K562 (cell line): ENCODE measurements around the gene PAFAH2. TPM values are rescaled to one million over a fixed set of nuclear protein-coding genes. Genes with fewer than 3 reads are reported as not detected.

ENCODE experiments used
- CGGBP1 ChIP-seq: fragments of 250-450 bp; sonication (Bioruptor Pico); IDR thresholded peaks from 2 replicates; pipeline ENCODE4 v1.9.0; 2021; ENCODE audit warnings: mild to moderate bottlenecking
- EHMT2 ChIP-seq: fragments of 450-650 bp; IDR thresholded peaks from 2 replicates; pipeline ENCODE4 v1.6.1; 2018; ENCODE audit warnings: antibody characterized with exemption
- FOXA3 ChIP-seq, 2 experiments: fragments of 450-650 bp in 1 of 2; sonication (generic) in 1 of 2; formaldehyde crosslinking; IDR thresholded peaks in 1 of 2; conservative IDR thresholded peaks in 1 of 2; 2 replicates each; pipeline versions ENCODE4 v1.4.0 to v1.8.0; 2020 to 2022; ENCODE audit warnings: mild to moderate bottlenecking in 2 of 2, missing genetic modification reagents in 1 of 2
- GABPA ChIP-seq: fragments of 200-800 bp; sonication (Bioruptor generic); conservative IDR thresholded peaks from 2 replicates; pipeline ENCODE4 v1.6.1; 2016; ENCODE audit warnings: low read depth, missing genetic modification characterization, missing compliant biosample characterization
- GTF2B ChIP-seq: IDR thresholded peaks from 2 replicates; pipeline ENCODE4 v1.6.1; 2011; ENCODE audit not compliant: insufficient read length; ENCODE audit errors: extremely low read depth
- HEY1 ChIP-seq: fragments of 250-450 bp; sonication (Bioruptor Pico); IDR thresholded peaks from 2 replicates; pipeline ENCODE4 v1.5.0; 2020; ENCODE audit warnings: mild to moderate bottlenecking, moderate library complexity, borderline replicate concordance
- HNRNPK ChIP-seq: fragments of 200-400 bp; formaldehyde crosslinking; IDR thresholded peaks from one replicate; pipeline ENCODE4 v1.6.1; 2018; ENCODE audit warnings: mild to moderate bottlenecking, low read depth, low read length; ENCODE audit not compliant: poor library complexity, severe bottlenecking
- KDM1A ChIP-seq, 2 experiments: fragments of 450-650 bp; IDR thresholded peaks; 2 replicates each; pipeline ENCODE4 v1.6.1; 2016; ENCODE audit warnings: mild to moderate bottlenecking in 2 of 2
- NR2C1 ChIP-seq, 2 experiments: fragments of 450-650 bp; IDR thresholded peaks; 2 replicates each; pipeline ENCODE4 v1.6.1; 2017; ENCODE audit warnings: mild to moderate bottlenecking in 2 of 2, antibody characterized with exemption in 1 of 2, inconsistent platforms in 1 of 2, missing compliant biosample characterization in 1 of 2, missing genetic modification characterization in 1 of 2
- POLR2B ChIP-seq: fragments of 450-650 bp; IDR thresholded peaks from 2 replicates; pipeline ENCODE4 v1.6.1; 2018; ENCODE audit warnings: low read depth; ENCODE audit not compliant: partially characterized antibody
- PRDM10 ChIP-seq: fragments of 450-650 bp; IDR thresholded peaks from 2 replicates; pipeline ENCODE4 v1.6.1; 2018; ENCODE audit not compliant: partially characterized antibody
- RAD21 ChIP-seq, 2 experiments: fragments of 250-450 bp in 1 of 2; fragments of 450-650 bp in 1 of 2; sonication (Bioruptor Pico) in 1 of 2; formaldehyde crosslinking in 1 of 2; IDR thresholded peaks in 1 of 2; conservative IDR thresholded peaks in 1 of 2; 2 replicates each; pipeline versions ENCODE4 v1.4.0 to v1.8.0; 2020 to 2022; ENCODE audit warnings: mild to moderate bottlenecking in 2 of 2, moderate library complexity in 1 of 2
- RNF2 ChIP-seq: sonication (generic); IDR thresholded peaks from 2 replicates; pipeline ENCODE4 v1.6.1; 2016
- TBL1XR1 ChIP-seq, 2 experiments: IDR thresholded peaks; 2 replicates each; pipeline ENCODE4 v1.6.1; 2012; ENCODE audit warnings: improper control_type of control experiment in 2 of 2, low read length in 2 of 2, mild to moderate bottlenecking in 1 of 2
- TCF3 ChIP-seq: sonication (generic); formaldehyde crosslinking; IDR thresholded peaks from 2 replicates; pipeline ENCODE4 v1.4.0; 2020; ENCODE audit warnings: mild to moderate bottlenecking, missing genetic modification reagents
- TEAD1 ChIP-seq, 2 experiments: fragments of 450-650 bp in 1 of 2; sonication (generic) in 1 of 2; formaldehyde crosslinking; IDR thresholded peaks; 2 replicates each; pipeline versions ENCODE4 v1.4.0 to v1.8.0; 2020 to 2022; ENCODE audit warnings: mild to moderate bottlenecking in 2 of 2, missing genetic modification reagents in 1 of 2
- ZC3H11A ChIP-seq: IDR thresholded peaks from 2 replicates; pipeline ENCODE4 v1.6.1; 2012; ENCODE audit warnings: low read depth, low read length, improper control_type of control experiment
- ZNF263 ChIP-seq: sonication (generic); formaldehyde crosslinking; IDR thresholded peaks from 2 replicates; pipeline ENCODE4 v1.8.0; 2022; ENCODE audit warnings: mild to moderate bottlenecking, missing genetic modification reagents, borderline replicate concordance
- ZNF655 ChIP-seq: fragments of 250-450 bp; sonication (Bioruptor Pico); IDR thresholded peaks from 2 replicates; pipeline ENCODE4 v1.5.0; 2021
- ZNF668 ChIP-seq: fragments of 250-450 bp; sonication (Bioruptor Pico); IDR thresholded peaks from 2 replicates; pipeline ENCODE4 v1.8.0; 2022; ENCODE audit warnings: mild to moderate bottlenecking, inconsistent platforms
- ZSCAN32 ChIP-seq: fragments of 450-650 bp; formaldehyde crosslinking; IDR thresholded peaks from 2 replicates; pipeline ENCODE4 v1.4.0; 2020; ENCODE audit warnings: mild to moderate bottlenecking, moderate library complexity
- polyA plus RNA-seq, 8 experiments: library from polyadenylated mRNA; depleted of rRNA in 4 of 8; stranded (reverse) in 5 of 8; unstranded in 3 of 8; fragments of >200 nt; fragmentation: Nextera tagmentation in 2 of 8; fragmentation: Illumina TruSeq in 1 of 8; extraction: Ambion mirVana in 2 of 8; extraction: Trizol in 1 of 8; gene quantifications; 2 replicates each; pipeline versions ENCODE4 v1.2.1 to v1.2.3, GENCODE V29; 2011 to 2014; ENCODE audit warnings: inconsistent platforms in 1 of 8, missing spikeins in 1 of 8
- total RNA-seq, 7 experiments: library from RNA; depleted of rRNA in 6 of 7; stranded (reverse); fragments of >200 nt in 6 of 7; fragmentation: Illumina TruSeq in 2 of 7; extraction: Trizol in 2 of 7; gene quantifications; 2 replicates each; pipeline versions ENCODE4 v1.2.1 to v1.2.3, GENCODE V29; 2011 to 2021; ENCODE audit warnings: low replicate concordance in 1 of 7

PAFAH2 gene
- total and polyA plus RNA-seq, 9 of the 15 experiments (the other 6 are each of a cell fraction or from before 2014, with no cell fraction given), result 4.2 to 10.9 (median 6.8) TPM

GRCh38 chr1:25933479-25934365 lies 64.1 kb downstream of the PAFAH2 start (continued):
- no peak for TF ChIP-seq EHMT2
- TF ChIP-seq GTF2B, result no peak
- peak; percentile 80 for TF ChIP-seq GABPA (tag)
- TF ChIP-seq RNF2, result peak; percentile 82; the same call in 1 of the 2 replicates
- TF ChIP-seq ZNF668 (CRISPR knock-in tag), result no peak
- TF ChIP-seq ZC3H11A, result no peak
- TF ChIP-seq TCF3 (CRISPR knock-in tag), result peak; percentile 95
- peak in 1 of 2 experiments; percentile 19; a peak in 1 of 4 replicates for TF ChIP-seq RAD21 (CRISPR knock-in tag; conservative IDR thresholded peaks at IDR 0.05 in 1 of 2, IDR thresholded peaks at IDR 0.05 in 1 of 2)
- peak in 1 of 2 experiments; percentile 60; a peak in 2 of 4 replicates for TF ChIP-seq TEAD1 (CRISPR knock-in tag; IDR thresholded peaks at IDR 0.05)
- no peak for TF ChIP-seq HNRNPK
- peak; percentile 88 to 91 for TF ChIP-seq KDM1A (IDR thresholded peaks at IDR 0.05)
- no peak for TF ChIP-seq HEY1
- peak; percentile 55 for TF ChIP-seq POLR2B
- TF ChIP-seq NR2C1 (IDR thresholded peaks at IDR 0.05), result peak; percentile 93
- TF ChIP-seq NR2C1 (tag; IDR thresholded peaks at IDR 0.05), result peak; percentile 94
- TF ChIP-seq FOXA3 (CRISPR knock-in tag; conservative IDR thresholded peaks at IDR 0.05 in 1 of 2, IDR thresholded peaks at IDR 0.05 in 1 of 2), result peak; percentile 26 to 27; a peak in 2 of 4 replicates
- peak; percentile 43; the same call in 1 of the 2 replicates for TF ChIP-seq ZNF263 (CRISPR knock-in tag)
- TF ChIP-seq ZSCAN32 (CRISPR knock-in tag), result 0 out of 2 replicates have a peak, but pooled peaks have one; percentile 28
- TF ChIP-seq ZNF655 (CRISPR knock-in tag), result no peak
- peak in 1 of 2 experiments; percentile 91; a peak in 2 of 4 replicates for TF ChIP-seq TBL1XR1 (IDR thresholded peaks at IDR 0.05; ENCODE audit: low read length in 2 of 2)
- TF ChIP-seq PRDM10, result peak; percentile 93
- TF ChIP-seq CGGBP1 (CRISPR knock-in tag), result no peak
